ENCODE measurements around the gene CDH5.

The CDH5 gene

GRCh38 chr16:66430214-66430613 is 63.7 kb downstream of the CDH5 start:
- no peak for TF ChIP-seq ZFX (IDR thresholded peaks at IDR 0.05)
- TF ChIP-seq CTCF (conservative IDR thresholded peaks at IDR 0.05) = no peak
- H3K27ac ChIP-seq = no peak overlapping the region

GRCh38 chr16:66431760-66432159 is 65.3 kb downstream of the CDH5 start:
- H3K27ac ChIP-seq = no peak overlapping the region

DNA sequence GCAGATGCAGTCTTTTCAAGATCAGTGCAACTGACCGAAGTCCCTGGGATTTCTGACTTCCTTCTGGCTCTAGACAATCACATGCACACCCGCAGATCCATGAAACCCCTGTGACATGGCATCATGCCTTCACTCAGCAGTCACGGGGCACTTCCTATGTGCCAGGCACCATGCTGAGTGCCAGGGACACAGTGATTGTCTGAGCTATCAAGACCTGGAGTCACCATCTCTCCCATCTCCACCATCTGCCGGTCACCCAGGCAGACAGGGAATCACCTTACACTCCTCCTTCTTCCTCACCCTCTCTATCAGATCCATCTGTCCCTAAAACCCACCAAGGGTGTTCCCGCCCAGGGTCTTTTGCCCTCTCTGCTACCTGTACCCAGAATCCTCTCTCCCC is 65.9 kb downstream of the CDH5 start:
- H3K27ac ChIP-seq = no peak overlapping the region
- TF ChIP-seq ZFX (IDR thresholded peaks at IDR 0.05) (no peak), CTCF (conservative IDR thresholded peaks at IDR 0.05) (no peak)

More at GRCh38 chr16:66431760-66432159, 65.3 kb downstream of the CDH5 start:
- TF ChIP-seq ZFX (IDR thresholded peaks at IDR 0.05) (no peak), CTCF (conservative IDR thresholded peaks at IDR 0.05) (no peak)

GRCh38 chr16:66434619-66435430 is 68.3 kb downstream of the CDH5 start:
- TF ChIP-seq CTCF (conservative IDR thresholded peaks at IDR 0.05) = no peak
- no peak for TF ChIP-seq ZFX (IDR thresholded peaks at IDR 0.05)
- no peak overlapping the region for H3K27ac ChIP-seq

- TF ChIP-seq CTCF (conservative IDR thresholded peaks at IDR 0.05) (no peak), ZFX (IDR thresholded peaks at IDR 0.05) (no peak)
- no peak overlapping the region for H3K27ac ChIP-seq
These were observed 69.4 kb downstream of the CDH5 start for GRCh38 chr16:66435896-66436295.

DNA sequence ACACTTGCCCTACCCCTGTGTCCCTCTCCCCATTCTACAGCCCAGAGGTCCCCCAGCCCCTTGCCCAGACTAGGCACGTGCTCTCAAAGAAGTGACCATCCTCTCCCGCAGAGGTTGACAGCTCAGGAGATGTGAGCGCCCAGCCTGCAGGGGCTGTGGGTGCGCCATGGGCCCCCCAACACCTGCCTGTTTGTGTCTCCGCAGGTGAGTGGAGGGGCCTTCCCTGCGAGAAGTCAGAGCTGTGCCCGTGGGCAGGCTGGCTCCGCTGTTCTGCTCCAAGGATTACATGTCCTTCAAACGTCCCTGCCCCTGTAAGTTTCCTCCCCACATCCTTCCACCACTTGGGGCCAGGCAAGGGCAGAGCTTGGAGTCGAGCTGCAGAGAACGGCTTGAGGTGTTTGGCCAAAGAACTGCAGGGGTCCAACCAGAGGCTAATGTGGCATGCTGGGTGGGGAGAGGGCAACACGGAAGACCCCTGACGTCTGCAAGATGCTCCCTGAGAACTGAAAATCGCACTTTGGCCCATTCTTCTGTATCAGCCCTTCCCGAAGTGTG is 71.0 kb downstream of the CDH5 start:
- no peak for TF ChIP-seq ZFX (IDR thresholded peaks at IDR 0.05)
- TF ChIP-seq CTCF (conservative IDR thresholded peaks at IDR 0.05) = no peak

GRCh38 chr16:66438536-66438935 is 72.0 kb downstream of the CDH5 start:
- H3K27ac ChIP-seq = no peak overlapping the region
- no peak for TF ChIP-seq ZFX (IDR thresholded peaks at IDR 0.05)
- no peak for TF ChIP-seq CTCF (conservative IDR thresholded peaks at IDR 0.05)

More for the DNA sequence above, 71.0 kb downstream of the CDH5 start:
- H3K27ac ChIP-seq = no peak overlapping the region
